Nucleus accumbens (tissue), 56 donors: Measurements from ENCODE around the gene TXNL4A.

Experiments
- DNase-seq, 56 donors: peaks; one replicate each; lab custom pipeline; 2025; lab: John Stamatoyannopoulos, UW

The TXNL4A gene

DNA sequence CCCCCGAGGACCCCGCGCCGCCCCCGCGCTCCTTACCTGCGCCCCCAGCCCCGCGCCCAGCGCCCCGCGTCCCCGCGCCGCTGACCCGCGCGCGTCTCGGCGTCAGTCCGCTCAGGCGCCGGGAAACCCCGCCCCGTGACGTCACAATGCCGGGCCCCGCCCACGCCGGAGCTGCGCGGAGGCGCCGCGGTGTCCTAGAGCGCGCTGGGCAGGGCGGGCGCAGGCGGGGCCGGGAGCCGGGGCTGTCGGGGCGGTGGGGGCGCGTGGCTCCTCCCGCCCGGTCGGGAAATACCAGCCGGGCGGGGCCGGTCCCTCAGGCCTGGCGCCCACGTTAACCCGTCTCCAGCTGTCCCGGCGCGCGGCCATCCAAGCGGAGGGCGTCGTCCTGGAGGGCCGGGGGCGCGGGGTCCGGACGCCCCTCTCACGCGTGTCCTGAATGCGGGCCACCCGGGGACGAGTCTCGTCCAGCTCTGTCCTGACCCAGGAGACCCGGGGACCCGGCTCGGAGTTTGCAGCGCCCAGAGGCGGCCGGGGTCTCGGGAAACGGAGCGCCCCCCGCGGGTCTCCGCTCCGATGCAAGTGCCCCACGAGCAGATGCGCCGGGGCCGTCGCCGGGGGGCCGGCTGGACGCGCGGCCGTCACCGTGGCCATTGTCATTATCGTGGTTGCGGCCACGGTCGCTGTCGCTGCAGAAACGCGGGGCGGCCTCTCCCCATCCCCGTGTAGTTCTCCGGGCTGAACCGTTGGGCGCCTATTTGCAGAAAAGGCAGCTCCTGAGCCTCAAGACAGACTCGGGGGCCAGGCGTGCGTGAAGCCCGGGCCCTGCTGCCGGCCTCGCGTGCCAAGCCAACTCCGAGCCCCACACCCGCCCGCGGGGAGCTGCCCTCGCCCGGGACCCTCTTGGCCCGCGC, 36.6 kb downstream of the TXNL4A start, which contains the start of gene SLC66A2:
SLC66A2 (minus strand) TSS at position 109 of the 911 bp plus-strand sequence. CDS start 727 bp downstream, outside the sequence.
- peak in 55 of 56 donors; percentile 22 to 95 (median 80) for DNase-seq

GRCh38 chr18:79950515-79951341, 37.6 kb downstream of the TXNL4A start:
- DNase-seq, result no peak

- no peak for DNase-seq
Observed at GRCh38 chr18:79949697-79950487, 38.5 kb downstream of the TXNL4A start.

DNA sequence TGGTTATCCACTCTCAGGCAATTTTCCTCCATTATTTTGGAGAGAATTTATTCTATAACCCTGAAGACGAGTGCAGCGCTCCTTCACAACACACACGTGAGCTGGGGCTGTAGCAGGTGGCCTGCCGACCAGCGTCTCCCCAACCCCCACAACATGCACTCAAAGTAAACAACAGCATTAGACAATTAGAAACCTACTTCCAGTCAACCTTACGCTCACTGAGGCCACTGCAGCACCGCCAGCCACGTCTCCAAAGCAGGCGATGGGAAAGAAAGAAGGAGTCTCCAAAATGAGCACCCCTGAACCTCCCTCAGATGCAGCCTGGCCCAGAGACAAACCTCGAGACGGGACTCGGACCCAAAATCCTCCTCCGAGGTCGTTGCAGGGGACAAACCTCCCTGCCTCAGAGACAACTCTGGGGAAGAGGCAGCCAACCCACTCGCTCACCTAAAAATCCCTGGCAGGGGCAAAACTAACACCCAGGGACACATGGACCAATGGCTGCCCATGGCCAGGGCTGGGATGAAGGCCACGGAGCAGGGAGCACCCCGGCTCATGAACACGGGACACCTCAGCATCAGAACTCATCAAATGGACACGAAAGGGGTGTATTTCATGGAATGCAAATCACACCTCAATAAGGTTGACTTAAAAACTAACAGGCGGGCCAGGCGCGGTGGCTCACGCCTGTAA, 39.5 kb downstream of the TXNL4A start:
- DNase-seq, result no peak

GRCh38 chr18:79947881-79948610, 40.3 kb downstream of the TXNL4A start:
- DNase-seq, result no peak

GRCh38 chr18:79947054-79947755, 41.2 kb downstream of the TXNL4A start:
- DNase-seq, result no peak

DNA sequence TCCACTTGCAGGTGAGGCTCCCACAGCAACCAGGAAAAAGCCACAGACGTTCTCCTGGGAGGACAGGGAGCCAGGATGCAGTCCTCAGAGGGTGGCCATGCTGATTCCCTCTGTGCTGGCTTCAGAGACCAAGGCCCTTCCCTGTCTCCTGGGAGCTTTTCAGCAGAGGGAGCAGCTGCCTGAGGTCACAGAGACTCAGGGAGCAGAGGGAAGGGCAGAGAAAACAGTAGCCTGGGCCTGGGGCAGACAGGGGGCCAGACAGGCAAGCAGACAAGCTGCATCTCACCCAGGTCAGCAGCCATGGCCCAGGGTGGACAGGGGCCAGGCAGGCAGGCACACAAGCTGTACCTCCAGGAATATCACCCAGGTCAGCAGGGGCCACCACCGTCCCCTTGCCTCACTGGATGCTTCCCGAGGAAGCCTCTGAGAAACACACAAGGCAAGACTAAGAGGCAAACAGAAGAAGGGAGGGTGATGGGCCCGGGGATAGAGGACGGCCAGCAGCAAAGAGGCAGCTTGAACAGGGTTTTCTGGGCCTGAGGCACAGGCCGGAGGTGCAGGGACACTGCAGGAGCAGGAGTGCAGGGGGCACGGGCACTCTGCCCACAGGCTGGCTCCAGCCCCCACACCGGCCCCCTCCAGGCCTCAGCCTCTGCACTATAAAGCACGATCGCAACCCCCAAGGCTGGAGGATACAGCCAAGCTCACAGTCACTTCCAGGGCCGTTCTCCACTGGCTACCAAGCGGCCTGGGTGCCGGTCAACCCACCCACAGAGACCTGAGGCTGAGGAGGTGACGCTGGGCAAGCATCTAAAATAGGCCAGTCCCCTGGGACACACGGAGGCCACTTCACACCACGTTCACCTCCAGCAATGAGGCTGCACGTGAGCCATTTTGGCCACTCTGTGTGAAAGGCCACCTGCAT, 43.0 kb downstream of the TXNL4A start:
- no peak for DNase-seq

DNA sequence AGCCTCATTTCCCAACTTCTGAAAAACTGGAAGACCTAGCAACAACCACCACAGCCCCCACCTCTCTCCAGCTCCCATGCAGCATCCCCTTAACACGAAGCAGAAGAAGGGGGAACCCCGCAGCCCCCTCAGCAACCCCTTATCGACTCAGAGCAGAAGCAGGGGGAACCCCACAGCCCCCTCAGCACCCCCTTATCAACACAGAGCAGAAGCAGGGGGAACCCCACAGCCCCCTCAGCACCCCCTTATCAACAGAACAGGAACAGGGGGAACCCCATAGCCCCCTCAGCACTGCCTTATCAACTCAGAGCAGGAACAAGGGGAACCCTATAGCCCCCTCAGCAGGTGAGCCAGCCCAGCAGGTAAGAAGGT, 43.6 kb downstream of the TXNL4A start:
- DNase-seq, result no peak

GRCh38 chr18:79944126-79944731, 44.1 kb downstream of the TXNL4A start:
- peak in 3 of 56 donors; percentile 15 to 41 (median 34) for DNase-seq

GRCh38 chr18:79943608-79944125, 44.7 kb downstream of the TXNL4A start:
- DNase-seq, result no peak

DNA sequence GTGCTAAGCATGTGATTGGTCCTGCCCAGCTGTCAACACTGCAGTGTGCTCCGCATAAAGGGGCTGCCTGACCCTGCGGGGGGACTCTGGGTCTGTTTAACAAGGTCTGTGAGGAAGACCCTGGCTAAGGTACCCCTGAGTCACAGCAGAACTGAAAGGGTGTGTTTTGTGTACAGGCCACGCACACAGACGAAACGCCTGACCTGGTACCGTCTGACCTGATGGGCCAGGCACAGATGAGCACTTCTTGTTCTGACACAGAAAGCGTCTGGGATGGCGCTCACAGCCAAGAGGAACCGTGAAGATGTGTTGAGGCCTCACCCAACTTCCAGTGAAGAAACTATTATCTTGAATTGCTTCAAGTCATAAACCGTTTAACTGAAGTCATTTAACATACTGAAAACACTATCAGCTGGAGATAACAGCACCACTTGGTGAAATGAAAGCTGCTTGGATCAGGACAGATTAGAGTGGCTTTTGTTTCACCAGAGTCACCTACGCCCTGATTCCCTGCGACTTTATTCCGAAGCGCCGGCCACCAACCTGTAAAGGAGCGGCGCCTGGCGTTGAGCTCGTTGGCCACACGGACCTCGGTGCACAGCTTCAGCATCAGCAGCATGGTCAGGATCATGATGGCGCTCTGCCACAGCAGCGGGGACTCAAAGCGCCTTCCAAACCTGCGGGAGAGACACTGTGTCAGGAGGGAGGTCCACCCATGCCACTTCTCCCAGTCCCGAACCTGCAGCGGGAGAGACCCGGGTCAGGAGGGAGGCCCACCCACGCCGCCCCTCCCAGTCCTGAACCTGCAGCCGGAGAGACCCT, 45.4 kb downstream of the TXNL4A start:
- DNase-seq, result no peak

DNA sequence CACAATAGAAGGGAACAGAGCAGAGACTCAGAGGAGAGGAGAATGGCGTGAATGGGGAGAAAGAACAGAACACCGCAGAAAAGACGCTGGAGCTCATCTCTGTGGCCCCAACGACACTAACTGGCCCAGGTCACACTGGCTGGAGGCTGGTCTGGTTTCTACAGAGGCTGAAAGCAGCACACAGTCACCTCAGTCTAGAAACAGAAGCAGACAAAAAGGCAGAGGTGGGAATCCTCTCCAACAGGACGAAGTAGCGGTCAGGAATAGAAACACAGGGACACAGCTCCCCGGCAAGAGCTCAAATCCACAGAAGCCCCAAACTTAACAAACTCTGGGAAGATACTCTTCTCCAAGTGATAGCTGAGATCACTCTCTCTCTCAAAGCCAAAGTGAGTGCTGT, 46.2 kb downstream of the TXNL4A start:
- no peak for DNase-seq

DNA sequence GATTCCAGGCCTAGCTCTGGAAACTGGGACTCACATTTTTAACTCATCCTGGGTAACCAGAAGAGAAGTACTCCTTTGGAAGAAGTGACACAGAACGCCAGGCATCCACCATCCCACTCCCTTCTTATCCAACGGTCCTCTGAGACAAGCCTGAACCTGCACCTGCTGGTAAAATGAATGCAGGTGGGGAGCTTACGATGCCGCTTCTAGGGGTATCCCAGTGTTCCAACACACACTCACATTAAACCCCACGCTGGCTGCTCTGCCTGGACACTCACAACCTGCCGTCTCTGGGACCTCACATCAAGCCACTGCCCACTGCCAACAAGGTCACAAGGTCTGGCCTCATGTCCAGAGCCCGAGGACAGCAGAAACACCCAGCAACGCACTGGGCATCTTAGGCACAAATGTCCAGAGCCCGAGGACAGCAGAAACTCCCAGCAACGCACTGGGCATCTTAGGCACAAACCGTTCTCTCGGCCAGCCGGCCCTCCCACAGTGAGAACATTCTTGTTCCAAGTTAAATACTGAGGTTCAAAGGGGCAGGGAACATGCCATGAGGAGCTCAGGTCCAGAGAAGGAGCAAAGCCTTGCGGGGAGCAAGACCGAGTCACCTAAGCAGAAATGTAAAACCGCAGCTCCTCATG, 46.8 kb downstream of the TXNL4A start:
- DNase-seq, result peak in 6 of 56 donors; percentile 40 to 55 (median 44)

GRCh38 chr18:79940814-79941472, 47.4 kb downstream of the TXNL4A start:
- no peak for DNase-seq
